HG03103 (cell line): ENCODE measurements around the gene MXRA5.
"Not testable (repeated sequence)": the region's sequence is repeated elsewhere in the genome, so short reads cannot be mapped to it uniquely, and the experiment has no call there.

Experiments used
- ATAC-seq: cut with Tn5 transposase; IDR thresholded peaks from one replicate; pipeline ENCODE4 v1.9.1; 2021; ENCODE audit warnings: low read depth; ENCODE audit not compliant: unreplicated experiment

MXRA5 gene

GRCh38 chrX:3340016-3340415 lies 6.4 kb downstream of the MXRA5 start:
- no peak for ATAC-seq

- no peak for ATAC-seq
Observed at GRCh38 chrX:3326681-3327080, 19.8 kb downstream of the MXRA5 start.

GRCh38 chrX:3320471-3321046 lies 25.9 kb downstream of the MXRA5 start:
- no peak for ATAC-seq

GRCh38 chrX:3317191-3317718 lies 29.2 kb downstream of the MXRA5 start:
- no peak for ATAC-seq

GRCh38 chrX:3312109-3312508 lies 34.3 kb downstream of the MXRA5 start:
- no peak for ATAC-seq

GRCh38 chrX:3307881-3308280 lies 38.6 kb downstream of the MXRA5 start:
- ATAC-seq: no peak

- ATAC-seq: no peak
Observed at GRCh38 chrX:3299636-3300035, 46.8 kb downstream of the MXRA5 start.

- no peak for ATAC-seq
Observed at GRCh38 chrX:3295731-3296130, 50.7 kb downstream of the MXRA5 start.

GRCh38 chrX:3293251-3293650 lies 53.2 kb downstream of the MXRA5 start:
- ATAC-seq: no peak

GRCh38 chrX:3290561-3290960 lies 55.9 kb downstream of the MXRA5 start:
- no peak for ATAC-seq

GRCh38 chrX:3286196-3286945 lies 60.1 kb downstream of the MXRA5 start:
- no peak for ATAC-seq

- no peak for ATAC-seq
Observed at GRCh38 chrX:3280706-3281105, 65.7 kb downstream of the MXRA5 start.

- not testable (repeated sequence) for ATAC-seq
Observed at GRCh38 chrX:3273668-3274067, 72.8 kb downstream of the MXRA5 start.

- no peak for ATAC-seq
Observed at GRCh38 chrX:3271834-3272186, 74.6 kb downstream of the MXRA5 start.

GRCh38 chrX:3271183-3271833 lies 75.1 kb downstream of the MXRA5 start:
- no peak for ATAC-seq

GRCh38 chrX:3268829-3269228 lies 77.6 kb downstream of the MXRA5 start:
- ATAC-seq: no peak

- ATAC-seq: no peak
Observed at GRCh38 chrX:3263681-3264126, 82.7 kb downstream of the MXRA5 start.

- no peak for ATAC-seq
Observed at GRCh38 chrX:3262901-3263300, 83.6 kb downstream of the MXRA5 start.
